Adrenal gland (tissue), 12 donors: ENCODE measurements around the gene SH2D4B. TPM values are rescaled to one million over a fixed set of nuclear protein-coding genes. Genes with fewer than 3 reads are reported as not detected.

Experiments
- DNase-seq, 7 donors: peaks; one replicate each; pipeline ENCODE4 v3.0.0-alpha.2; 2019 to 2020
- H3K27ac ChIP-seq, 5 donors: fragments of 200-600 bp; sonication (generic) in 4 of 5; 1 replicate in 3 of 5; 2 replicates in 2 of 5; pipeline versions ENCODE4 v1.5.1 to v1.8.0; 2016 to 2020; ENCODE audit warnings: mild to moderate bottlenecking in 1 of 5
- H3K27me3 ChIP-seq: fragments of 200-600 bp; 2 replicates; pipeline ENCODE4 v1.8.0; 2021
- H3K36me3 ChIP-seq, 2 donors: fragments of 200-600 bp; replicated peaks in 1 of 2; 1 replicate in 1 of 2; 2 replicates in 1 of 2; pipeline versions ENCODE4 v1.5.1 to v1.8.0; 2018 to 2022
- H3K4me1 ChIP-seq, 2 donors: fragments of 200-600 bp; replicated peaks in 1 of 2; 1 replicate in 1 of 2; 2 replicates in 1 of 2; pipeline versions ENCODE4 v1.5.1 to v1.8.0; 2018 to 2021
- H3K4me3 ChIP-seq, 4 donors: fragments of 200-600 bp; sonication (generic) in 3 of 4; one replicate each; pipeline ENCODE4 v1.5.1; 2016 to 2018
- H3K9me3 ChIP-seq, 3 donors: fragments of 200-600 bp; sonication (generic) in 1 of 3; replicated peaks in 1 of 3; 1 replicate in 2 of 3; 2 replicates in 1 of 3; pipeline versions ENCODE4 v1.5.1 to v1.8.0; 2016 to 2021
- POLR2A ChIP-seq, 2 donors: fragments of 450-650 bp; IDR thresholded peaks; one replicate each; pipeline ENCODE4 v1.6.1; 2017; ENCODE audit warnings: antibody characterized with exemption in 2 of 2, mild to moderate bottlenecking in 2 of 2, moderate library complexity in 1 of 2
- WGBS, 4 donors: extraction: QIAGEN DNeasy Blood & Tissue Kit in 2 of 4; methylation state at CpG; one replicate each; pipeline versions ENCODE4 v1.1.5 to v1.1.7; 2013 to 2017; 5-methylcytosine and 5-hydroxymethylcytosine counted together
- intact Hi-C, 2 donors: fragments of 100-400 bp; cut with DNase I; formaldehyde crosslinking; loops; one replicate each; pipeline versions ENCODE4 v1.14.1 to v1.15.0; 2022 to 2023
- polyA plus RNA-seq, 3 donors: library from polyadenylated mRNA; stranded (reverse); fragments of 200-250 nt in 2 of 3; fragments of 350-450 nt in 1 of 3; fragmentation: Illumina TruSeq in 1 of 3; extraction: RNeasy Lipid Tissue Mini Kit (QIAGEN cat#74804) in 1 of 3; gene quantifications; one replicate each; pipeline ENCODE4 v1.2.3, GENCODE V29; 2013 to 2014
- total RNA-seq, 9 donors: library from RNA; depleted of rRNA in 4 of 9; stranded (reverse); fragments of >200 nt in 4 of 9; fragments of 120-200 nt in 1 of 9; fragmentation: NEBNext Ultra II Directional in 1 of 9; extraction: Animal tissue kit (Norgen Biotek cat#: 25700) in 1 of 9; gene quantifications; one replicate each; pipeline versions ENCODE4 v1.1.0 to v1.2.4, GENCODE V29; 2013 to 2023
- TF ChIP-seq, protein P1 (sequence below), 6 experiments: fragments of 450-650 bp in 4 of 6; fragments of 200-600 bp in 2 of 6; sonication (generic) in 1 of 6; IDR thresholded peaks; 1 replicate in 5 of 6; 2 replicates in 1 of 6; pipeline versions ENCODE4 v1.5.1 to v1.8.0; 2016 to 2021; ENCODE audit warnings: antibody characterized with exemption in 6 of 6, mild to moderate bottlenecking in 2 of 6, moderate library complexity in 1 of 6
- donor health status: healthy with polysubstance abuse.
- donor health status: Bipolar disorder and iron deficiency.
- donor health status: DM: yes; HTN: yes; CAD: no.
- donor health status: DM: no; HTN: no; CAD: no.
- donor health status: DM: no; HTN: no; CAD: no.
- donor health status: DM: yes; HTN: yes; CAD: no.

Gene SH2D4B
- total and polyA plus RNA-seq, 12 donors, result 0.06 to 0.35 (median 0.07) TPM; not detected in 9

GRCh38 chr10:80539421-80540031 lies 1.8 kb downstream of the SH2D4B start:
- no peak overlapping the region for H3K27ac ChIP-seq
- no peak for TF ChIP-seq POLR2A (IDR thresholded peaks at IDR 0.05)
- TF ChIP-seq, protein P1, sequence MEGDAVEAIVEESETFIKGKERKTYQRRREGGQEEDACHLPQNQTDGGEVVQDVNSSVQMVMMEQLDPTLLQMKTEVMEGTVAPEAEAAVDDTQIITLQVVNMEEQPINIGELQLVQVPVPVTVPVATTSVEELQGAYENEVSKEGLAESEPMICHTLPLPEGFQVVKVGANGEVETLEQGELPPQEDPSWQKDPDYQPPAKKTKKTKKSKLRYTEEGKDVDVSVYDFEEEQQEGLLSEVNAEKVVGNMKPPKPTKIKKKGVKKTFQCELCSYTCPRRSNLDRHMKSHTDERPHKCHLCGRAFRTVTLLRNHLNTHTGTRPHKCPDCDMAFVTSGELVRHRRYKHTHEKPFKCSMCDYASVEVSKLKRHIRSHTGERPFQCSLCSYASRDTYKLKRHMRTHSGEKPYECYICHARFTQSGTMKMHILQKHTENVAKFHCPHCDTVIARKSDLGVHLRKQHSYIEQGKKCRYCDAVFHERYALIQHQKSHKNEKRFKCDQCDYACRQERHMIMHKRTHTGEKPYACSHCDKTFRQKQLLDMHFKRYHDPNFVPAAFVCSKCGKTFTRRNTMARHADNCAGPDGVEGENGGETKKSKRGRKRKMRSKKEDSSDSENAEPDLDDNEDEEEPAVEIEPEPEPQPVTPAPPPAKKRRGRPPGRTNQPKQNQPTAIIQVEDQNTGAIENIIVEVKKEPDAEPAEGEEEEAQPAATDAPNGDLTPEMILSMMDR (IDR thresholded peaks at IDR 0.05), result no peak
- H3K4me3 ChIP-seq, result no peak overlapping the region
- 84 to 94% (median 85%) methylated on average over 5 to 7 of the region's 7 CpGs for WGBS, 4 donors
- peak in 1 of 7 donors; percentile 34 for DNase-seq
- H3K4me1 ChIP-seq, result no peaks in the 10 kb centered on the region
- intact Hi-C loops, result no loop called here
- no peaks in the 10 kb centered on the region for H3K36me3 ChIP-seq
- no peaks in the 10 kb centered on the region for H3K9me3 ChIP-seq
- H3K27me3 ChIP-seq, result no peaks in the 10 kb centered on the region

DNA sequence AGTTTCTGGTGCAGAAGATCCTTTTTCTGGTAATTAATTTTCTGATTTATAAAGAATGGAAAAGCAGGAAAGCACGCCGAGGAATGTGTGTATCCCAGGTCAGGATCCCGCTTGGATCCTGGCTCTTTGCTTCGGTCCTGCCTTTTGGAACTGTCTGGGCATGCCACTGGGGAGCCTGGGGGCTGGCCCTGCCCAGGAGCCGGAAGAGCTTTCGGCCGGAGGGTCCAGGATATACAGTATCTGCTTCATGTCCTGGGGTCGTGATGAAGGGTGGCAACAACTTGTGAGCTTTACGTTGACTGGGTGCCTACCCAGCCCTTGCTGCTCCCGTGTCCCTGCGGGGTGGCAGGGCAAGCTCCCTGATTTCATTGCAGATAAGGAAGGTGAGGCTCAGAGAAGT lies 2.4 kb downstream of the SH2D4B start:
- H3K36me3 ChIP-seq, result no peaks in the 10 kb centered on the region
- DNase-seq, result peak in 1 of 7 donors; percentile 18
- no peak for TF ChIP-seq POLR2A (IDR thresholded peaks at IDR 0.05)
- TF ChIP-seq, protein P1 (IDR thresholded peaks at IDR 0.05), result no peak
- H3K9me3 ChIP-seq, result no peaks in the 10 kb centered on the region
- no peaks in the 10 kb centered on the region for H3K27me3 ChIP-seq
- H3K4me3 ChIP-seq, result no peak overlapping the region
- no peak overlapping the region for H3K27ac ChIP-seq
- H3K4me1 ChIP-seq, result no peaks in the 10 kb centered on the region
- intact Hi-C loops, result no loop called here
- 74 to 84% (median 81%) methylated on average over 10 to 11 of the region's 11 CpGs for WGBS, 4 donors

- Histone ChIP-seq H3K9me3 (no peaks in the 10 kb centered on the region), H3K4me3 (no peak overlapping the region), H3K4me1 (no peaks in the 10 kb centered on the region), H3K36me3 (no peaks in the 10 kb centered on the region), H3K27me3 (no peaks in the 10 kb centered on the region), H3K27ac (no peak overlapping the region)
- DNase-seq, result peak in 1 of 7 donors; percentile 46
- 52 to 73% (median 67%) methylated on average over 4 to 9 of the region's 9 CpGs for WGBS, 4 donors
- intact Hi-C loops, result no loop called here
- no peak for TF ChIP-seq POLR2A (IDR thresholded peaks at IDR 0.05)
- TF ChIP-seq, protein P1 (IDR thresholded peaks at IDR 0.05), result no peak
Measured at GRCh38 chr10:80540618-80540980, 2.9 kb downstream of the SH2D4B start.

DNA sequence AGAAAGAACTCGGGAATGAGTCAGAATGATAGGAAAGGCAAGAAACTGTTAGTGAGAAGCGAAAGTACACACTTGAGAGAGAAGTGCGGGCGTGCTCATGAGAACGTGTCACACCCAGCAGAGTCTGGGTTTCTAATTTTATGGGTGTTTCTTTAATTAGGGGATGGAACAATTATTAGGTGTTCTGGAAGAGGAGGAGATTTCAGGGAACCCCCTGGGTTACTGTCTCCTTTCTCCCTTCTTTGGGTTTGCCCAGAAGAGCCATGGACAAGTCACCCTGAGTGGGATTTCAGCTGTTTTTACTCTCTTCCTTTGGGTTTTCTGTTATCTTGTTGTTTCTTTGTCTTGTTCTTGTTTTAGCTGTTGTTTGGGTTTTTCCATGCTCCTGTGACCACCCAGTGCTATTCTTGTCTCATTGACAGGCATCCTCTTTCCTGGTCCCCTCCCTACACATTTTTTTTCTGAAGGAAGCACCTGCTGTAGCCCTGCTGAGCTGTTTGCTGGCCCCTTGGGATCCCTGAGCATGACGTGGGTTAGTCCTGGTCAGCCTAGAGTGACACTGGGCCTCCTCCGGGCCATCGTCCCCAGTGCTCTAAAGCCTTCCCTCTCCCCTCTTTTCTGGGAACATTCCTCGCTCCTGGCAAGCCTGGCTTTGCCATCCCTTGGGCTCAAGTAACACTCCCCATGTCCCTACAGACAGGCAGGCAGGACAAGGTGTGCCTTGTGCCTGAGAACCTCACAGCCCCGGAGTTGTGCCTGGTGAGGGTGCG lies 3.5 kb downstream of the SH2D4B start:
- WGBS, 4 donors, result 65 to 74% (median 73%) methylated on average over 11 of the region's 11 CpGs
- DNase-seq, result peak in 1 of 7 donors; percentile 52
- Histone ChIP-seq H3K9me3 (no peaks in the 10 kb centered on the region), H3K4me1 (no peaks in the 10 kb centered on the region), H3K4me3 (no peak overlapping the region), H3K36me3 (no peaks in the 10 kb centered on the region), H3K27ac (no peak overlapping the region), H3K27me3 (no peaks in the 10 kb centered on the region)
- TF ChIP-seq POLR2A (IDR thresholded peaks at IDR 0.05), result no peak
- TF ChIP-seq, protein P1 (IDR thresholded peaks at IDR 0.05), result no peak
- intact Hi-C loops, result no loop called here
